OCI-LY1 (cell line): Measurements from ENCODE around the gene EIF2S2.

Source experiments
- EZH2 ChIP-seq: fragments of 200-600 bp; sonication (generic), shearing (Covaris generic); IDR thresholded peaks from 2 replicates; pipeline ENCODE4 v1.8.0; 2017; ENCODE audit warnings: borderline replicate concordance, mixed run types, mild to moderate bottlenecking, antibody characterized with exemption, low read length, moderate library complexity, mixed read lengths
- TF ChIP-seq, protein P1 (sequence below): fragments of 200-600 bp; sonication (generic), shearing (Covaris generic); IDR thresholded peaks from 2 replicates; pipeline ENCODE4 v1.5.1; 2017; ENCODE audit warnings: mild to moderate bottlenecking, antibody characterized with exemption, low read length, moderate library complexity, mixed read lengths

DNA sequence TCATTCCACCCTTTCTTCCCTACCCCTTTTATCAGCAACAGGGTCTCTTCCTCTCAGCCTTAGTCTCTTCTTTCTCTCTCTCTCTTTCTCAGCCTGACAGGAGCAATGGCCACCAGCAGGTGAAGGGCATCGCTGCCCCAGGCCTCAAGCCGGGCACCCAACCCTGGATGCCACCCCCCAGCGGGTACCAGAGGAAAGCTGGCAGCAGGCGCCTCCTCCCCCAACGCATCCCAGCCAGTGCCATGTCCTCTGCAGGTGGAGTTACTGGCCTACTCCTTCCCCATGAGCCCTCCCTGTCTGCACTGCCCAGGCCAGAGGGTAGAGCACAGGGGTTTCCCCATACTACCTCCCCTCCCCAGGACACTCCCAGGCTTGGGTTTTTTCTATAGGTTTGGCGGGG lies 32.2 kb downstream of the EIF2S2 start:
- TF ChIP-seq, protein P1, sequence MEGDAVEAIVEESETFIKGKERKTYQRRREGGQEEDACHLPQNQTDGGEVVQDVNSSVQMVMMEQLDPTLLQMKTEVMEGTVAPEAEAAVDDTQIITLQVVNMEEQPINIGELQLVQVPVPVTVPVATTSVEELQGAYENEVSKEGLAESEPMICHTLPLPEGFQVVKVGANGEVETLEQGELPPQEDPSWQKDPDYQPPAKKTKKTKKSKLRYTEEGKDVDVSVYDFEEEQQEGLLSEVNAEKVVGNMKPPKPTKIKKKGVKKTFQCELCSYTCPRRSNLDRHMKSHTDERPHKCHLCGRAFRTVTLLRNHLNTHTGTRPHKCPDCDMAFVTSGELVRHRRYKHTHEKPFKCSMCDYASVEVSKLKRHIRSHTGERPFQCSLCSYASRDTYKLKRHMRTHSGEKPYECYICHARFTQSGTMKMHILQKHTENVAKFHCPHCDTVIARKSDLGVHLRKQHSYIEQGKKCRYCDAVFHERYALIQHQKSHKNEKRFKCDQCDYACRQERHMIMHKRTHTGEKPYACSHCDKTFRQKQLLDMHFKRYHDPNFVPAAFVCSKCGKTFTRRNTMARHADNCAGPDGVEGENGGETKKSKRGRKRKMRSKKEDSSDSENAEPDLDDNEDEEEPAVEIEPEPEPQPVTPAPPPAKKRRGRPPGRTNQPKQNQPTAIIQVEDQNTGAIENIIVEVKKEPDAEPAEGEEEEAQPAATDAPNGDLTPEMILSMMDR, result no peak
- no peak for TF ChIP-seq EZH2
